K562 (cell line): ENCODE measurements around the gene LRRK1. TPM values are rescaled to one million over a fixed set of nuclear protein-coding genes. Genes with fewer than 3 reads are reported as not detected.

Source experiments
- BRF1 ChIP-seq: IDR thresholded peaks from 3 replicates; pipeline ENCODE4 v1.6.1; 2011; ENCODE audit warnings: borderline replicate concordance, mild to moderate bottlenecking; ENCODE audit not compliant: insufficient read length; ENCODE audit errors: extremely low read depth
- ETV1 ChIP-seq: fragments of 450-650 bp; conservative IDR thresholded peaks from 2 replicates; pipeline ENCODE4 v1.6.1; 2016; ENCODE audit warnings: missing genetic modification characterization, control low read depth, low read depth, missing compliant biosample characterization
- KDM5B ChIP-seq: fragments of 200-600 bp; sonication (generic); IDR thresholded peaks from 2 replicates; pipeline ENCODE4 v1.6.1; 2012; ENCODE audit warnings: low read depth, mild to moderate bottlenecking, moderate library complexity, low read length, control low read depth, inconsistent platforms; ENCODE audit not compliant: insufficient replicate concordance
- KLF6 ChIP-seq: fragments of 250-450 bp; sonication (Bioruptor Pico); IDR thresholded peaks from 2 replicates; pipeline ENCODE4 v1.4.0; 2020; ENCODE audit warnings: mild to moderate bottlenecking, moderate library complexity, borderline replicate concordance
- NFIC ChIP-seq: fragments of 450-650 bp; IDR thresholded peaks from 2 replicates; pipeline ENCODE4 v1.6.1; 2017; ENCODE audit warnings: mild to moderate bottlenecking, inconsistent platforms
- PML ChIP-seq: IDR thresholded peaks from 2 replicates; pipeline ENCODE4 v1.6.1; 2012; ENCODE audit warnings: low read length, inconsistent platforms
- VEZF1 ChIP-seq: fragments of 200-800 bp; sonication (Bioruptor generic); IDR thresholded peaks from 2 replicates; pipeline ENCODE4 v1.6.1; 2017; ENCODE audit warnings: missing genetic modification characterization, missing compliant biosample characterization
- ZBTB1 ChIP-seq: sonication (generic); formaldehyde crosslinking; IDR thresholded peaks from 2 replicates; pipeline ENCODE4 v1.8.1; 2023; ENCODE audit warnings: missing genetic modification reagents, low read depth, mild to moderate bottlenecking, borderline replicate concordance
- ZFP30 ChIP-seq: fragments of 250-450 bp; sonication (Bioruptor Pico); IDR thresholded peaks from 2 replicates; pipeline ENCODE4 v1.8.0; 2022; ENCODE audit warnings: moderate library complexity, mild to moderate bottlenecking, inconsistent platforms, borderline replicate concordance
- ZMIZ1 ChIP-seq, 2 experiments: fragments of 150-350 bp in 1 of 2; IDR thresholded peaks; 2 replicates each; pipeline ENCODE4 v1.6.1; 2012 to 2016; ENCODE audit warnings: low read depth in 2 of 2, low read length in 2 of 2, mild to moderate bottlenecking in 1 of 2, moderate library complexity in 1 of 2
- ZNF175 ChIP-seq: fragments of 200-800 bp; sonication (Bioruptor generic); IDR thresholded peaks from 2 replicates; pipeline ENCODE4 v1.6.1; 2016; ENCODE audit warnings: low read depth, mild to moderate bottlenecking, missing genetic modification characterization, missing compliant biosample characterization
- ZNF232 ChIP-seq: sonication (generic); formaldehyde crosslinking; IDR thresholded peaks from 2 replicates; pipeline ENCODE4 v1.8.0; 2022; ENCODE audit warnings: mild to moderate bottlenecking, missing genetic modification reagents
- ZNF318 ChIP-seq, 2 experiments: fragments of 450-650 bp; IDR thresholded peaks; 2 replicates each; pipeline ENCODE4 v1.6.1; 2016; ENCODE audit warnings: mild to moderate bottlenecking in 2 of 2, borderline replicate concordance in 1 of 2, low read depth in 1 of 2, moderate library complexity in 1 of 2
- ZNF445 ChIP-seq: fragments of 250-450 bp; sonication (Bioruptor Pico); IDR thresholded peaks from 2 replicates; pipeline ENCODE4 v1.4.0; 2020; ENCODE audit warnings: low read depth, mild to moderate bottlenecking, moderate library complexity
- polyA plus RNA-seq, 8 experiments: library from polyadenylated mRNA; depleted of rRNA in 4 of 8; stranded (reverse) in 5 of 8; unstranded in 3 of 8; fragments of >200 nt; fragmentation: Nextera tagmentation in 2 of 8; fragmentation: Illumina TruSeq in 1 of 8; extraction: Ambion mirVana in 2 of 8; extraction: Trizol in 1 of 8; gene quantifications; 2 replicates each; pipeline versions ENCODE4 v1.2.1 to v1.2.3, GENCODE V29; 2011 to 2014; ENCODE audit warnings: inconsistent platforms in 1 of 8, missing spikeins in 1 of 8
- total RNA-seq, 7 experiments: library from RNA; depleted of rRNA in 6 of 7; stranded (reverse); fragments of >200 nt in 6 of 7; fragmentation: Illumina TruSeq in 2 of 7; extraction: Trizol in 2 of 7; gene quantifications; 2 replicates each; pipeline versions ENCODE4 v1.2.1 to v1.2.3, GENCODE V29; 2011 to 2021; ENCODE audit warnings: low replicate concordance in 1 of 7

Gene LRRK1
- total and polyA plus RNA-seq, 9 of the 15 experiments (the other 6 are each of a cell fraction or from before 2014, with no cell fraction given) = 0.01 to 1.5 (median 0.11) TPM

GRCh38 chr15:101001056-101001455 lies 81.9 kb downstream of the LRRK1 start (continued):
- TF ChIP-seq ZNF318 (IDR thresholded peaks at IDR 0.05; ENCODE audit: borderline replicate concordance in 1 of 2, low read depth in 1 of 2) (no peak), ZMIZ1 (IDR thresholded peaks at IDR 0.05; ENCODE audit: low read depth in 2 of 2, low read length in 2 of 2) (no peak), ZNF175 (CRISPR knock-in tag) (no peak), ZFP30 (CRISPR knock-in tag) (no peak), BRF1 (no peak), KDM5B (no peak), PML (no peak), ZNF445 (no peak), VEZF1 (CRISPR knock-in tag) (no peak), ZNF232 (CRISPR knock-in tag) (no peak), NFIC (no peak), ETV1 (tag) (no peak), ZBTB1 (no peak), KLF6 (CRISPR knock-in tag) (no peak)
